DMS153 treated with DMSO at 0.1 percent for 48 hours (cell line): ENCODE results near the gene SLC66A1.

Experiments
- DNase-seq: peaks from one replicate; lab custom pipeline; 2025; ENCODE audit not compliant: unreplicated experiment; lab: John Stamatoyannopoulos, UW

Gene SLC66A1

DNA sequence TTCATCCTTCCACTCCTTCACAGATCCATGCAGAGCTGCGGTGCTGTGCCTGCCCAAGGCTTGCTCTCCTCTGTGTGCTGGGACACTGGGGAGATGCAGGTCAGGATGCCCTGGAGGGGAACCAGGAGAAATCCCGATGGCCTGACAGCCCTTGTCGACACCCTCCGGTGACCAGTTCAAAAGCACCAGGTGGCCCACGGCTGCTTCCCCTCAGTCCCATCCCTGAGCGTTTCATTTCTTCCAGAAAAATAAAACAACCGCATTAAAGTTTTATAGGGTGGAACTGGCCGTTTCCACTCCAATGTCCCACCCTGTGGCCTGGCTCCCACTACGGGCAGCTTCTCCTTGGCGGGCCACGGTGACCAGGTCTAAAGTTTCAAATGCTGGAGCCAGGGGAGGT lies 48.3 kb downstream of the SLC66A1 start:
- DNase-seq, result no peak

- DNase-seq, result no peak
Observed at GRCh38 chr1:19360843-19361610, 48.9 kb downstream of the SLC66A1 start.

- DNase-seq, result no peak
Observed at GRCh38 chr1:19361611-19362147, 49.6 kb downstream of the SLC66A1 start.

DNA sequence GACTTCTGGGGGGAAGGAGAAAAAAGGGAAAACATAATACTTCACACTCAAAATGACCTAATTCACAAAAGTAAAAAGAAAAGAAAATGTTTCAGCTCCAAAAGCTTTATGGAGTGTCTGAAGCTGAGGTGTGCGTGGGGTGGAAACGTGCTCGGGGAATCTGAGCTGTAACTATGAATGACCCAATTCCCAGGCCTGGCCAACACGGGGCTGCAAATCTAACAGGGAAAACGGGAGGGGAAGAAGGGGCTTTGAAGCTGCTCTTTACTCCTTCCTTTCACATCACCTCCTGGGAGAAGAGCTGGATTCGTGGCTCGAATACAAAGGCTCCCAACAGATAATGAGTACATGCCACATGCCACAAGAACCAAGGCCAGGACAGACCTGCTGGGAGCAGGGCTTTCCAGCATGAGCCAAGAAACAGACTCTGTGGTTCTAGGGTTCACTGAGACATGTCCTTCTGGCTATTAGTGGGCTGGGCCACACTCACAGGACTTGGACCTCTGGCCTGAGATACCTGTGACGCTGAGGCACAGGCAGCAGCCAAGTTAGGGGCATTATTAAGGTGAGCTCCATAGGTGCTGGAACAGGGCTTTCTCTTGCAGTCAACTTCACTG lies 51.5 kb downstream of the SLC66A1 start:
- no peak for DNase-seq

- no peak for DNase-seq
Observed at GRCh38 chr1:19365721-19366120, 53.6 kb downstream of the SLC66A1 start.

DNA sequence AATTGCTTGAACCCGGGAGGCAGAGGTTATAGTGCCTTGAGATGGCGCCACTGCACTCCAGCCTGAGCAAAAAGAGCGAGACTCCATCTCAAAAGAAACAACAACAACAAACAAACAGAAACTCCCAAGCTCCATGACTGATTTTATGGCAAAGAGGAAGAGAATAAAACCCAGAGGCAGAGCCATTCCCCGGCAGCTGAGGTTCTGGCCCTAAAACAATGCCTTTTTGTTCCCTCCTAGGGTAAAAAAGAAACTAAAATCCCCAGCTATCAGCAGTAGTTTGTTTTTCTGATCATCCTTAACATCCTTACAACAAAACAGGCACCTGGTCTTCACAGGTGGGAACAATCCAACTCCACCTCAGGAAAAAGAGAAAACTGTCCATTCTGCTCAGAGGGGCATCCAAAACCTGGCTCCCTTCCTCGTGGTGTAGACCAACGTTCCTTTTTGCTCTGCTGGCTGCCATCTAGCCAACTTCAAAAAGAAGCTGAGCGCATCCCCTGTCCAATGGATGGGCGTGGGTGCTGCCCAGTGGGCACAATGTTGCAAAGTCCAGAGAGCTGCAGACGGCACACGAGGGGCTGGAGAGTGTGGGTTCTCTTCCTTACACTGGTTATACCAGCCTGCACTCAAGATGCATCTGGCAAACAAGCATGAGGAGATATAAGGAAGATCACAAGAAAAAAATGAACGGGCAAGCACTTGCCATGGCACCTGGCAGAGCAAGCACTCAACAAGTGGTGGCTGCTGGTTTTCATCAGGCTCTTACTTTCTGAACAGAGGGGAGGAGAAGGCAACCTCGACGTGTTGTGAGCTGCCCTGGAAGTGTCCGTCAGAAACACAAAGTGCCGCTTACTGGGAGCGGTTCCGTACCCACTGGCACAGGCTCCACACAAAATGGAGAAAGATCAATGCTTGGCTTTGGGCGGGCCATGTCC lies 54.7 kb downstream of the SLC66A1 start:
- DNase-seq, result no peak

GRCh38 chr1:19367584-19368041 lies 55.5 kb downstream of the SLC66A1 start:
- no peak for DNase-seq

- no peak for DNase-seq
Observed at GRCh38 chr1:19368050-19368449, 55.9 kb downstream of the SLC66A1 start.

DNA sequence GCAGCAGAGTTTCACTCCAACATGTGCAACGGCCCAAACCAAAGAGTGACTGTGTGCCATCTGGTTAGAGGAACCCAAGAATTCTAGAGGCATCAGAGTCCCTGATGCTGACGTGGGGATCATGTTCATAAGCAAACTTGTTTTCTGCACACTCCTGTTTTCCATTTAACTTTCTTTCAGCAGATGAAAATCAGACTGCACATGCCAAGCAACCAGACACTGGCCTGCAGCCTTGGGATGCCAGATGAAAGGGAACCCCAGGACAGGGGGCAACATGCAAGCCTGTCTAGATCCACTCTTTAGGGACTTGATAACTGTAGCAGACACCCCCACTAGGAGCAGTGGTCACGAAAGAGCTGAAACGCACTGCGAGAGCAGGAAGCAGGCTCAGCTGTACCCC lies 56.8 kb downstream of the SLC66A1 start:
- DNase-seq, result no peak

- no peak for DNase-seq
Observed at GRCh38 chr1:19369396-19370090, 57.4 kb downstream of the SLC66A1 start.

DNA sequence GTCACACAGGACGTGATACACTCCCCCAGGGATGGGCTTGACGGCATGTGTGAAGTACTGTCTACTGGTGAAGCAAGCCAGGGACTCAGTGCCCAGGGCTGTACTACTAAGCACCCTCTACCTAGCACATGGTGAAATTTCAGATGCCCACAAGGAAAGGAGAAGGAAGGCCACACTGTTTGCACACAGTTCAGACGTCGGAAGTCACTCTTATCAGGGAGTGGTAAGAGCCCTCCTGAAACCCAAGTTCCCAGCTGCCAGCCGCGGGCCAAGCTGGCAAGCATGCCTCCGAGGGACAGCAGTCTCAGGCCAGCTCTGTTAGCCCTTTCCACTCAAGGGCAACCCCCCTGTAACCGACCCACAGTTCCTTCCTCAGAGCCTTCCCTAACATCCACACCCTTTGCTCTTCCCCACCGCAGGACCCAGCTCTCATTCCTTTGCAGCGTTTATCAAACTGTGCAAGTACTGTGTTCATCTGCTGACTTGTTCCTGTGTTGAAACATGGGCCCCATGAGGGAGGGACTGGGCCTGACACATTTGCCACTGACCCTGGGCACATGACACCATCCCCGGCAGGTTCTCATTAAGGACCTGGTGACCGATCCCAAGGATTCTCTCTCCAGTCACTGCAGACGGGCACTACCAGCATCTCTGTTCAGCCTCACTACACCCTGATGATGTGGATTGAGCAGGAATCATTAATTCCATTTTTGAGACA lies 58.5 kb downstream of the SLC66A1 start:
- no peak for DNase-seq

DNA sequence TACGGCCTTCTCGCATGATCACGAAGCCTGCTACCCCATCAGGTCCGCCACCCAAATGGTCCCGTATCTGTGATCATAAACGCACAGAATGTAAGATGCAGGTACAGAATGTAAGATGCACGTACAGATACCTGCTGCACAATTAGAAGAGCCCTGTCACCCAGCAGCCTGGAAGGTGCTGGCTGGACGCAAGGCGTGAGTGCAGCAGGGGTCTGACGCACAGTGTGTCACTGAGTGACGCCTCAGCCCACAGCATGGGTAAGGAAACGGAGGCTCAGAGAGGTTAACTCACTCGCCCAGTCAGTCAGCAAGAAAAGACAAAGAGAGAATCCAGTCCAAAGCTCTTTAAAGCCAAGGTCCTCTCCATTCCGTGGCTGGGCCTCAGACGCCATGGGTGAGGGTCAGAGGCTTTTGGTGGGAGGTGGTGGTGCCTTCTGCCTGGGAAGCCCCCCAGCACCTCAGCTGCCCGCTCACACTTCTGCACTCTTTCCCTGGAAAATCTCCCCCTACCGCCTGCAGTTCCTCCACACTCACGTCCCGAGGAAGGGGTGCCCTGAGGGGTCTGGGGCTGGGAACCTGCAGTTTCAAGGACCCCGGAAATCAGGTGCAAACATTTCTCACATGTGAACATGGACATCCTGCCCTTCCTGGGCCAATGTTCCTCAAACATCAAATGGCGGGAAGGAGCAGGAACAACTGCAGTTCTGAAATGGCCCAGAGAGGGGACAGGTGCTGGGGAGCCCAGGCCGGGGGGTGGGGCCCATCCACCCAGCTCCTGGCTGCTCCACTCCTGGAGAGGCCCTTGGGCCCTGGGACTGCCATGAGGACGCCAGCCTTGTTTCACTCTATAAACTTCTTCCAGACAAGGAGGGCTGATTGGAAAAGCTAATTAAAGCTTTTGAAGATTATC lies 59.4 kb downstream of the SLC66A1 start:
- DNase-seq, result no peak

- DNase-seq, result no peak
Observed at GRCh38 chr1:19372136-19372514, 60.0 kb downstream of the SLC66A1 start.

DNA sequence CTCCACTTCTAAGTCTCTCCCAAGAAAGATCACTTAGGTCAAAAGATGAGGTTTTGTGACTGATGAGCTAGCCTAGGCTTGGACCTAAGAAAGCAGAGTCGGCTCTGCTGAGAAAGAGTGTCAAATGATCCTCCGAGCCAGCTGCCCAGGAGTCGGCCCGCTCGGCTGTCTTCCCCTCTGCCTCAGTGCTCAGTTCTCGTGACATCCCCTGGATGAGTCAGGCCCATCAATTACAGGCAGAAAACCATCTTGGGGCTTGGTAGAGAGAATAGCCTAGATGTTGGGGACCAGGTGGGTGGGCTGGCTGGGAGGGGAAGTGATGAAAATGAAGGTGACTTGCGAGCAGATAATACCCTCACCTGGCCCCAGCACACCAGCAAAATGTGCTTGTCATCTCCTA lies 60.5 kb downstream of the SLC66A1 start:
- DNase-seq, result no peak

DNA sequence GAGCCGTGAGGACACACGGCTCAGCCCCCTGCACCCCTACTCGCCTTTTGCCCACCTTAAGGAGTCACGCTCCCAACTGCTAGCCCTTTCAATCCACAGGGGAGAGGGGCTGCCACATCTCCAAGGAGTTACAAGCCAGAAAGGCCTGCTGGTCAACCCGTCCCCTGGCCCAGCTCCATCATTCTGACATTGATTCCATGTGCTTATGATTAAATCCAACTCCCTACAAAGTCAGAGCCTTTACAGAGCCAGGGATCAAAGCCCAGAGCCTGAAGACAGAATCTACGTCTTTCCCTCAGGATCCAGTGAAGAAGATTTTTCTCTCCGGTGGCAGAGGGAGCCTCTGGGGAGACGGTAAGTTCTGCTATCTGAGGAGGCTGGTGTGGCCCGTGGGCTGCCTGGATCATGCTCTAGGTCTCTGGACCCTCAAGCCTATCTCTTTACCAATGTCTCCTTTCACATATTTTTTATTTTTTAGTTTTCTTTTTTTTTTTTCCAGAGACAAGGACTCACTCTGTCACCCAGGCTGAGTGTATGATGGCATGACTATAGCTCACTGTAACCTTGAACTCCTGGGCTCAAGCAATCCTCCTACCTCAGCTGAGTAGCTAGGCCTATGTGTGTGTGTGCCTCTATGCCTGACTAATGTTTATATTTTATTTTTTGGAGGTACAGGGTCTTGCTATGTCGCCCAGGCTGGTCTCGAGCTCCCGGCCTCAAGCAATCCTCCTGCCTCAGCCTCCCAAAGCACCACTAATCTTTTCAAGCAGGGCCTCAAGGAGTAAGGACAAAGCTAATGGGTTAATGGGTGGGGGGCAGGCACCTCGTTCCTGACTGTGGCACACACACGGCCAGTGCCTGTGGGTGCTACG lies 61.3 kb downstream of the SLC66A1 start:
- DNase-seq, result no peak

GRCh38 chr1:19374083-19374801 lies 62.1 kb downstream of the SLC66A1 start:
- DNase-seq, result no peak

DNA sequence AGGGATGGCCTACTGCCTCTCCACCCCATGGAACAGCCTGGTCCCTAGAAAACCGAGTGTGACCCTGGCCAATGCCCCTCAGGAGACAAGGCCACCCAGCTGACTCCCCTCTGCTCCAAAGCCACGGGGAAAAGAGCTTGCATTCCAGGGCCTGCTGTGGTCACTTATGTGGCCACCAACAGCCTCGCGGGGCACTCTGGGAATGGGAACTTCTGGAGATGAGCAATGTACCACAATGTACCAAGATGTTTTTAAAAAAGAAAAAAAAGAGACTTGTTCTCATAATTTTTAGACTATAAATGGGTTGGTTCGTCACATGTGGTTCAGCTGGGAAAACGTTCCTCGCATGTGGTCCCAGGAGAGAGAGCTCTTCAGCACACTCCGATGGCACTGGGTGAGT lies 62.8 kb downstream of the SLC66A1 start:
- no peak for DNase-seq
